ENCODE data around the gene MAPK8IP2.

MAPK8IP2 gene

DNA sequence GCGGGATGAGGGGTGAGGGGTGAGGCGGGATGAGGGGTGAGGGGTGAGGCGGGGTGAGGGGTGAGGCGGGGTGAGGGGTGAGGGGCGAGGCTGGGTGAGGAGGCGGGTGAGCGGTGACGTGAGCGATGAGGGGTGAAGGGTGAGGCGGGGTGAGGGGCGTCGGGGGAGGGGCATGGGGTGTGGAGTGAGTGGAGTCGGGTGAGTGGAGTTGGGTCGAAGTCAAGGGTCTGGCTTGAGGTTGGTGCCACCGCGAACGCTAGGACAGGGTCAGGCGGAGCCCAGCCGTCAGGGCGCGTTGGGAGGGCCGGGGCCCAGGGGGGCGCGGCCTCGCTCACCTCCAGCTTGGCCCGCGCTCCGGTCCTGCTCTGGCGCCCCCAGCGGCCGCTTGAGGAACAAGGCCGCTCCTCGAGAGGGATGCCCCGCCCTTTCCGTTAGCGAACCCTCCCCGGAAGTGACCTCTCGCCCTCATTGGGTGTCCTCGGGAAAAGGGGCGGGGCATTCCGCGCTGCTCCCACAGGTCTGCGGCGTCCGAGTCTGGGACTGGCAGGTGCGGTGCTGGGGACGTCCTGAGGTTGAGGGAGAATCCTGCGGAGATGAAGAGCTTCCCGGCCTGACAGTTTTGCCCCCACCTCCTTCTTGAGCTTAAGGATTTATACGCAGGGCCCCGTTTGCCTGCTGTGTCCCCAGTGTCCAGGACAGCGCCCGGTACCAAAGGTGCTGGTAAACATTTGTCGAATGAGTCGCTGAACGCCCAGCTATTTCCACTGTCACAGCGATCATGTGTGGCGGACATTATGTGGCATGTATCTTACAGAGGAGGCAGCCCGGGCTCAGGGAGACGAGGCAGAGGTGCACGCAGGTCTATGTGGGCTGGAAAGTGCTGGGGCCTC lies 37.8 kb upstream of the MAPK8IP2 start, which contains the start of gene SYCE3:
Gene SYCE3, minus strand, starts transcription at position 397 of the 890 bp plus-strand sequence. CDS start 6,514 bp downstream, outside the sequence.
- Histone ChIP-seq H3K4me1 (ENCODE audit: insufficient read depth, low read length, severe bottlenecking) (peaks cover 7% of the 10 kb centered on the region), H3K27me3 (ENCODE audit: insufficient read depth, low read length) (peaks cover 5% of the 10 kb centered on the region; the same call in 1 of the 2 replicates), H3K27ac (ENCODE audit: low read depth, low read length, poor library complexity, severe bottlenecking) (no peak within 1 kb of the TSS), H2AFZ (ENCODE audit: low read length) (no peak within 1 kb of the TSS), H3K4me3 (ENCODE audit: low read depth, low read length, poor library complexity, severe bottlenecking) (peak within 1 kb of the TSS; percentile 63), H3K4me2 (ENCODE audit: low read length) (peak within 1 kb of the TSS; percentile 89), H3K79me2 (ENCODE audit: insufficient read depth, low read length) (no peaks in the 10 kb centered on the region), H3K9me3 (ENCODE audit: low read length) (no peaks in the 10 kb centered on the region), H3F3A (ENCODE audit: insufficient read depth, low read length) (no peaks in the 10 kb centered on the region), H3K36me3 (ENCODE audit: insufficient read depth, low read length) (peaks cover 4% of the 10 kb centered on the region), H3K9ac (ENCODE audit: low read length) (peak within 1 kb of the TSS; percentile 51), H4K20me1 (ENCODE audit: insufficient read depth, low read length) (no peaks in the 10 kb centered on the region), H3K9me2 (ENCODE audit: low read depth, low read length) (no peaks in the 10 kb centered on the region)
- TF ChIP-seq CTCF (IDR thresholded peaks at IDR 0.05; ENCODE audit: low read length) (peak; percentile 79), EZH2 (IDR thresholded peaks at IDR 0.05; ENCODE audit: borderline replicate concordance, low read length) (no peak)

DNA sequence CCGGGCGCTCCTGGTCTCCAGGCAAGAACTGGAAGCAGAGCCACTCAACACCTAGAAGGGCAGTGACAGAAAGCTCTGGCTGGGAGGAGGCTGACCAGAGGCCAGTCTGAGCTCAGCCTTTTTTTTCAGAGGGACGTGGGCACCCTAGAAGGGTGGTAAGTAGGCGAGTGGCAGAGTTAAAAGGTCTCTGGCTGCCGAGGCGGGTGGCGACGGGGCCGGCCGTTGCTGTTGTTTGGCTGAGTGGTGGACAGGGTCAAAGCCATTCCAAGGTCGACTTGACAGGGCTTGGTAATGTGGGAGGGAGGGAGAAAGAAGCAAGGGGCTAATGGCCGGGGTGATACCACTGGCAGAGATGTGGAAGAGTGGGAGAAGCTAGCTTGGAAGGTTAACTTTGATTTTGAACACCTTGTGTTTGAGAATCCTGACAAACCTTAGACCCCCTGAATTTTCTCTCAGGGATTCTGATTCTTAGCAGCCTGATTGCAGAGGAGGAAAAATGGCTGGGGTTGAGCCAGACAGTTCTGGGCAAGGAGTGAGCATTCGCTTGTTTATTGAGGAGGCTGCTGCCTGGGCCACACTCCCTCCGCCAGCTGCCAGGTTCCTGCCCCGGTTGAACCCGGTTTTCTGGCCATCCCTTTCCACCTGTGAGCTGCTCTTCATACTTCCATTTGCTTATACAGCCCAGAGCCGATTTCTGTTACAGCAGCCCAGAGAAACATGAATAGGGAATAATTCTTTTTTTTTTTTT lies 37.0 kb upstream of the MAPK8IP2 start:
- Histone ChIP-seq H3K9me2 (ENCODE audit: low read depth, low read length) (no peaks in the 10 kb centered on the region), H4K20me1 (ENCODE audit: insufficient read depth, low read length) (no peaks in the 10 kb centered on the region), H3K36me3 (ENCODE audit: insufficient read depth, low read length) (peaks cover 13% of the 10 kb centered on the region), H3K4me2 (ENCODE audit: low read length) (peak overlapping the region; percentile 89), H3F3A (ENCODE audit: insufficient read depth, low read length) (no peaks in the 10 kb centered on the region), H3K4me1 (ENCODE audit: insufficient read depth, low read length, severe bottlenecking) (peaks cover 7% of the 10 kb centered on the region), H3K27me3 (ENCODE audit: insufficient read depth, low read length) (peaks cover 5% of the 10 kb centered on the region; the same call in 1 of the 2 replicates), H3K79me2 (ENCODE audit: insufficient read depth, low read length) (no peaks in the 10 kb centered on the region), H2AFZ (ENCODE audit: low read length) (no peak overlapping the region), H3K4me3 (ENCODE audit: low read depth, low read length, poor library complexity, severe bottlenecking) (peak overlapping the region; percentile 63), H3K27ac (ENCODE audit: low read depth, low read length, poor library complexity, severe bottlenecking) (no peak overlapping the region), H3K9me3 (ENCODE audit: low read length) (no peaks in the 10 kb centered on the region), H3K9ac (ENCODE audit: low read length) (peak overlapping the region; percentile 51)
- TF ChIP-seq CTCF (IDR thresholded peaks at IDR 0.05; ENCODE audit: low read length) (no peak), EZH2 (IDR thresholded peaks at IDR 0.05; ENCODE audit: borderline replicate concordance, low read length) (no peak)

DNA sequence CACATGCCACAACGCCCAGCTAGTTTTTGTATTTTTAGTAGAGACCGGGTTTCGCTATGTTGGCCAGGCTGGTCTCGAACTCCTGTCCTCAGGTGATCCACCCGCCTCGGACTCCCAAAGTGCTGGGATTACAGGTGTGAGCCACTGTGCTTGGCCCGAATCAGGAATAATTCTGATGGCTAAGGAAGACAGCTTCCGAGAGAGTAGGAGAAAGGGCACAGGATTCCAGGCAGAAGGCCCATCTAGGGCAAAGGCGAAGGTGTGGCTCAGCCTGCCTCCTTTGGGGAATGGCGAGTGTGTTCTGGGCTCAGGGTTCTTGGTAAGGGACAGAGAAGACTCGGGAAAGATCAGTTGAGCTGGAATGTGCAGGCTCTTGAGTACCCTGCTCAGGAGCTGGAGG lies 36.3 kb upstream of the MAPK8IP2 start:
- Histone ChIP-seq H3K27ac (ENCODE audit: low read depth, low read length, poor library complexity, severe bottlenecking) (no peak overlapping the region), H3K4me3 (ENCODE audit: low read depth, low read length, poor library complexity, severe bottlenecking) (no peak overlapping the region), H3K9me3 (ENCODE audit: low read length) (no peaks in the 10 kb centered on the region), H2AFZ (ENCODE audit: low read length) (no peak overlapping the region), H3K36me3 (ENCODE audit: insufficient read depth, low read length) (peaks cover 19% of the 10 kb centered on the region), H4K20me1 (ENCODE audit: insufficient read depth, low read length) (no peaks in the 10 kb centered on the region), H3K79me2 (ENCODE audit: insufficient read depth, low read length) (no peaks in the 10 kb centered on the region), H3K9ac (ENCODE audit: low read length) (no peak overlapping the region), H3F3A (ENCODE audit: insufficient read depth, low read length) (no peaks in the 10 kb centered on the region), H3K27me3 (ENCODE audit: insufficient read depth, low read length) (peaks cover 5% of the 10 kb centered on the region; the same call in 1 of the 2 replicates), H3K4me1 (ENCODE audit: insufficient read depth, low read length, severe bottlenecking) (peaks cover 7% of the 10 kb centered on the region), H3K9me2 (ENCODE audit: low read depth, low read length) (no peaks in the 10 kb centered on the region), H3K4me2 (ENCODE audit: low read length) (no peak overlapping the region)
- TF ChIP-seq EZH2 (IDR thresholded peaks at IDR 0.05; ENCODE audit: borderline replicate concordance, low read length), result no peak
- no peak for TF ChIP-seq CTCF (IDR thresholded peaks at IDR 0.05; ENCODE audit: low read length)

All from OCI-LY1 (cell line).